ENCODE measurements around the gene LIF. TPM values are rescaled to one million over a fixed set of nuclear protein-coding genes. Genes with fewer than 3 reads are reported as not detected.
A peak's percentile ranks its signal among the peaks of the same experiment; 100 is the strongest.

Gene LIF
- total and polyA plus RNA-seq, 2 of the 4 experiments (the other 2 are of a cell fraction), result 130 to 214 TPM

DNA sequence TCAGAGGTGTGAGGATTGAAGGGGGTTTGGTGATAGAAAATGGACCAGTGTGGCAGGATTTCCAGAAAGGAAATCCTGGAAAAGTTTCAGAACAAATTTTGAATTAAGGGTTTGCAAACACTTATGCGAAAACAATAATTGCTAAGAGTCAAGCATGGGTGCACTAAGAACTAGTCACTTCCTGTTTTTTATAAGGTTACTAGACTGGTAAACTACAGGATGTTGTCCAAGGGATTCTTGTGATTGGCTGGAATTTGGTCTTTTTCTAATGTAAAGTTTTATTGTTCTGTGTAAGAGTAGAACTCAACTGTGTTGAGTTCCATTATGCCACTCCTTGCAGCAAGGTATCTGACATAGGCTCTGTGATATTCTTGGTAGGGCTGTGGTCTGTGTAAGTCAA lies 54.1 kb downstream of the LIF start:
- Histone ChIP-seq H2BK20ac (ENCODE audit: low read depth, low read length) (peak overlapping the region; percentile 89), H3K9me3 (ENCODE audit: control insufficient read depth, insufficient read depth, low read length) (no peaks in the 10 kb centered on the region), H3K27me3 (ENCODE audit: control insufficient read depth, insufficient read depth, low read length) (no peaks in the 10 kb centered on the region), H4K91ac (ENCODE audit: insufficient read depth, low read depth, low read length) (peak overlapping the region; percentile 76), H3K9me1 (ENCODE audit: insufficient read depth, low read length) (peaks cover 10% of the 10 kb centered on the region), H2AK9ac (replicated peaks; ENCODE audit: low read depth, low read length, poor library complexity) (no peak overlapping the region), H3K4ac (ENCODE audit: low read depth, low read length) (peak overlapping the region; percentile 87), H3K36me3 (ENCODE audit: control insufficient read depth, insufficient read depth, low read length) (no peaks in the 10 kb centered on the region), H3K9ac (ENCODE audit: low read depth, low read length) (no peak overlapping the region), H3K4me2 (ENCODE audit: low read depth, low read length) (no peak overlapping the region), H2BK120ac (ENCODE audit: low read depth, low read length) (peak overlapping the region; percentile 90), H3K4me1 (ENCODE audit: control insufficient read depth, insufficient read depth, low read length) (peaks cover 29% of the 10 kb centered on the region), H3K79me1 (ENCODE audit: low read depth in 1 of 2, low read length in 2 of 2) (no peaks in the 10 kb centered on the region), H2AFZ (replicated peaks; ENCODE audit: low read length, poor library complexity) (no peak overlapping the region), H4K20me1 (ENCODE audit: insufficient read depth, low read length) (peaks cover 4% of the 10 kb centered on the region; the same call in 1 of the 2 replicates), H2BK5ac (ENCODE audit: low read depth, low read length, poor library complexity, severe bottlenecking) (peak overlapping the region; percentile 35), H3K23ac (ENCODE audit: low read depth, low read length) (peak overlapping the region; percentile 56; the same call in 1 of the 2 replicates), H3K4me3 (ENCODE audit: insufficient read depth, low read depth, low read length) (no peak overlapping the region), H3K27ac (ENCODE audit: insufficient read depth, low read length) (no peak overlapping the region), H3K56ac (ENCODE audit: extremely low read depth, insufficient read depth, low read length) (peak overlapping the region; percentile 21; the same call in 1 of the 2 replicates), H2BK15ac (ENCODE audit: low read depth, low read length) (peak overlapping the region; percentile 92), H4K8ac (ENCODE audit: low read depth in 2 of 2, low read length in 2 of 2) (peak overlapping the region; percentile 58 to 80), H3K14ac (replicated peaks; ENCODE audit: low read depth, low read length) (peak overlapping the region; percentile 79), H4K5ac (ENCODE audit: low read depth, low read length) (peak overlapping the region; percentile 79), H3K18ac (ENCODE audit: low read depth, low read length) (peak overlapping the region; percentile 91), H2AK5ac (ENCODE audit: low read depth, low read length) (peak overlapping the region; percentile 92)
- DNase-seq (no peak), ATAC-seq (ENCODE audit: low read depth) (no peak)
- ChIA-PET POLR2A (ENCODE audit: unreplicated experiment) (interaction anchor here (0.6 kb wide), 1 partner anchor 8 kb away, joined by 3 read pairs; no protein-coding TSS in a partner anchor), CTCF (no interaction called here)
- in situ Hi-C loops (cut with MboI; ENCODE audit: low sequenced_read_pairs) (no loop called here), intact Hi-C loops (cut with micrococcal nuclease) (no loop called here), dilution Hi-C loops (cut with HindIII; ENCODE audit: low sequenced_read_pairs, unreplicated experiment) (no loop called here)
- 100% methylated on average over 1 of the region's 1 CpG; no CpG with 5 or more reads in 1 of the 2 experiments for WGBS, 2 experiments (ENCODE audit: extremely low coverage in 2 of 2, insufficient read length in 1 of 2)
- BruUV-seq (replicated peaks), result no TSS peak
- no peak for TF ChIP-seq POLR2A (IDR thresholded peaks at IDR 0.05; ENCODE audit: low read depth, low read length)
- TF ChIP-seq SMC3 (IDR thresholded peaks at IDR 0.05; ENCODE audit: low read depth, low read length), result no peak
- no peak for TF ChIP-seq ELK1 (IDR thresholded peaks at IDR 0.05; ENCODE audit: borderline replicate concordance, low read depth, low read length)
- TF ChIP-seq FOS (IDR thresholded peaks at IDR 0.05; ENCODE audit: low read depth, low read length), result no peak
- no peak for TF ChIP-seq BHLHE40 (IDR thresholded peaks at IDR 0.05; ENCODE audit: low read depth, low read length)
- no peak for TF ChIP-seq MAZ (IDR thresholded peaks at IDR 0.05; ENCODE audit: borderline replicate concordance, low read depth, low read length)
- no peak for TF ChIP-seq USF2 (IDR thresholded peaks at IDR 0.05; ENCODE audit: low read depth, low read length)
- TF ChIP-seq RCOR1 (IDR thresholded peaks at IDR 0.05; ENCODE audit: insufficient replicate concordance, low read length), result no peak
- TF ChIP-seq NFE2L2 (IDR thresholded peaks at IDR 0.05; ENCODE audit: low read depth, low read length), result no peak
- TF ChIP-seq RAD21 (IDR thresholded peaks at IDR 0.05; ENCODE audit: low read length), result no peak
- TF ChIP-seq MAFK (IDR thresholded peaks at IDR 0.05; ENCODE audit: low read depth, low read length), result no peak
- no peak for TF ChIP-seq CEBPB (IDR thresholded peaks at IDR 0.05; ENCODE audit: low read depth, low read length)
- no peak for TF ChIP-seq CTCF (conservative IDR thresholded peaks at IDR 0.05; ENCODE audit: low read depth, low read length)
- no peak for TF ChIP-seq MXI1 (IDR thresholded peaks at IDR 0.05; ENCODE audit: borderline replicate concordance, low read depth, low read length)
- no peak for TF ChIP-seq RFX5 (IDR thresholded peaks at IDR 0.05; ENCODE audit: low read depth, low read length)
